HepG2 (cell line): ENCODE results near the gene MOGAT3. TPM values are rescaled to one million over a fixed set of nuclear protein-coding genes. Genes with fewer than 3 reads are reported as not detected.

Experiments
- CENPT ChIP-seq: sonication (generic); formaldehyde crosslinking; IDR thresholded peaks from 2 replicates; pipeline ENCODE4 v1.8.0; 2022; ENCODE audit warnings: low read depth, mild to moderate bottlenecking, moderate library complexity, missing genetic modification reagents
- CREBL2 ChIP-seq: sonication (generic); formaldehyde crosslinking; IDR thresholded peaks from 2 replicates; pipeline ENCODE4 v1.8.1; 2023; ENCODE audit warnings: missing genetic modification reagents, mild to moderate bottlenecking, borderline replicate concordance
- DBP ChIP-seq: sonication (generic); formaldehyde crosslinking; IDR thresholded peaks from 2 replicates; pipeline ENCODE4 v1.4.0; 2020; ENCODE audit warnings: missing genetic modification reagents; ENCODE audit errors: not compliant biosample characterization
- ZNF83 ChIP-seq: sonication (generic); formaldehyde crosslinking; IDR thresholded peaks from 2 replicates; pipeline ENCODE4 v1.4.0; 2020; ENCODE audit warnings: missing genetic modification reagents, mild to moderate bottlenecking, borderline replicate concordance
- polyA plus RNA-seq, 8 experiments: library from polyadenylated mRNA; depleted of rRNA in 3 of 8; stranded (reverse) in 7 of 8; unstranded in 1 of 8; fragments of >200 nt; fragmentation: Illumina TruSeq in 4 of 8; extraction: Trizol in 4 of 8; gene quantifications; 2 replicates each; pipeline versions ENCODE4 v1.2.1 to v1.2.3, GENCODE V29; 2011 to 2016; ENCODE audit warnings: low read depth in 4 of 8, missing spikeins in 1 of 8, mixed read lengths in 1 of 8; ENCODE audit not compliant: insufficient read depth in 1 of 8
- total RNA-seq, 5 experiments: library from RNA; depleted of rRNA; stranded (reverse); fragments of >200 nt; fragmentation: Illumina TruSeq; extraction: Trizol; gene quantifications; 2 replicates each; pipeline ENCODE4 v1.2.3, GENCODE V29; 2016; ENCODE audit warnings: low read depth in 1 of 5
- TF ChIP-seq, protein P1 (sequence below): sonication (generic); formaldehyde crosslinking; IDR thresholded peaks from 2 replicates; pipeline ENCODE4 v1.5.1; 2020; ENCODE audit warnings: mild to moderate bottlenecking, missing genetic modification reagents, moderate library complexity
- TF ChIP-seq, protein P2 (sequence below): IDR thresholded peaks from 2 replicates; pipeline ENCODE4 v1.6.1; 2016
- TF ChIP-seq, protein P3 (sequence below), 2 experiments: fragments of 450-650 bp in 1 of 2; sonication (generic) in 1 of 2; formaldehyde crosslinking in 1 of 2; IDR thresholded peaks; 2 replicates each; pipeline versions ENCODE4 v1.6.1 to v1.8.0; 2016 to 2022; ENCODE audit warnings: antibody characterized with exemption in 1 of 2, mild to moderate bottlenecking in 1 of 2, missing genetic modification reagents in 1 of 2
- TF ChIP-seq, protein P4 (sequence below): sonication (generic); formaldehyde crosslinking; IDR thresholded peaks from 2 replicates; pipeline ENCODE4 v1.5.1; 2020; ENCODE audit warnings: mild to moderate bottlenecking, moderate library complexity, missing genetic modification reagents

The MOGAT3 gene
- total and polyA plus RNA-seq, 2 of the 13 experiments (the other 11 are each of a cell fraction or from before 2014, with no cell fraction given) = 22.5 to 30.5 TPM

- no peak for TF ChIP-seq CREBL2 (CRISPR knock-in tag)
- TF ChIP-seq, protein P1, sequence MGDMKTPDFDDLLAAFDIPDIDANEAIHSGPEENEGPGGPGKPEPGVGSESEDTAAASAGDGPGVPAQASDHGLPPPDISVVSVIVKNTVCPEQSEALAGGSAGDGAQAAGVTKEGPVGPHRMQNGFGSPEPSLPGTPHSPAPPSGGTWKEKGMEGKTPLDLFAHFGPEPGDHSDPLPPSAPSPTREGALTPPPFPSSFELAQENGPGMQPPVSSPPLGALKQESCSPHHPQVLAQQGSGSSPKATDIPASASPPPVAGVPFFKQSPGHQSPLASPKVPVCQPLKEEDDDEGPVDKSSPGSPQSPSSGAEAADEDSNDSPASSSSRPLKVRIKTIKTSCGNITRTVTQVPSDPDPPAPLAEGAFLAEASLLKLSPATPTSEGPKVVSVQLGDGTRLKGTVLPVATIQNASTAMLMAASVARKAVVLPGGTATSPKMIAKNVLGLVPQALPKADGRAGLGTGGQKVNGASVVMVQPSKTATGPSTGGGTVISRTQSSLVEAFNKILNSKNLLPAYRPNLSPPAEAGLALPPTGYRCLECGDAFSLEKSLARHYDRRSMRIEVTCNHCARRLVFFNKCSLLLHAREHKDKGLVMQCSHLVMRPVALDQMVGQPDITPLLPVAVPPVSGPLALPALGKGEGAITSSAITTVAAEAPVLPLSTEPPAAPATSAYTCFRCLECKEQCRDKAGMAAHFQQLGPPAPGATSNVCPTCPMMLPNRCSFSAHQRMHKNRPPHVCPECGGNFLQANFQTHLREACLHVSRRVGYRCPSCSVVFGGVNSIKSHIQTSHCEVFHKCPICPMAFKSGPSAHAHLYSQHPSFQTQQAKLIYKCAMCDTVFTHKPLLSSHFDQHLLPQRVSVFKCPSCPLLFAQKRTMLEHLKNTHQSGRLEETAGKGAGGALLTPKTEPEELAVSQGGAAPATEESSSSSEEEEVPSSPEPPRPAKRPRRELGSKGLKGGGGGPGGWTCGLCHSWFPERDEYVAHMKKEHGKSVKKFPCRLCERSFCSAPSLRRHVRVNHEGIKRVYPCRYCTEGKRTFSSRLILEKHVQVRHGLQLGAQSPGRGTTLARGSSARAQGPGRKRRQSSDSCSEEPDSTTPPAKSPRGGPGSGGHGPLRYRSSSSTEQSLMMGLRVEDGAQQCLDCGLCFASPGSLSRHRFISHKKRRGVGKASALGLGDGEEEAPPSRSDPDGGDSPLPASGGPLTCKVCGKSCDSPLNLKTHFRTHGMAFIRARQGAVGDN (CRISPR knock-in tag) = peak; percentile 77
- no peak for TF ChIP-seq CENPT (CRISPR knock-in tag)
- TF ChIP-seq, protein P2, sequence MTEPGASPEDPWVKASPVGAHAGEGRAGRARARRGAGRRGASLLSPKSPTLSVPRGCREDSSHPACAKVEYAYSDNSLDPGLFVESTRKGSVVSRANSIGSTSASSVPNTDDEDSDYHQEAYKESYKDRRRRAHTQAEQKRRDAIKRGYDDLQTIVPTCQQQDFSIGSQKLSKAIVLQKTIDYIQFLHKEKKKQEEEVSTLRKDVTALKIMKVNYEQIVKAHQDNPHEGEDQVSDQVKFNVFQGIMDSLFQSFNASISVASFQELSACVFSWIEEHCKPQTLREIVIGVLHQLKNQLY (CRISPR knock-in tag) = no peak
- TF ChIP-seq, protein P3, sequence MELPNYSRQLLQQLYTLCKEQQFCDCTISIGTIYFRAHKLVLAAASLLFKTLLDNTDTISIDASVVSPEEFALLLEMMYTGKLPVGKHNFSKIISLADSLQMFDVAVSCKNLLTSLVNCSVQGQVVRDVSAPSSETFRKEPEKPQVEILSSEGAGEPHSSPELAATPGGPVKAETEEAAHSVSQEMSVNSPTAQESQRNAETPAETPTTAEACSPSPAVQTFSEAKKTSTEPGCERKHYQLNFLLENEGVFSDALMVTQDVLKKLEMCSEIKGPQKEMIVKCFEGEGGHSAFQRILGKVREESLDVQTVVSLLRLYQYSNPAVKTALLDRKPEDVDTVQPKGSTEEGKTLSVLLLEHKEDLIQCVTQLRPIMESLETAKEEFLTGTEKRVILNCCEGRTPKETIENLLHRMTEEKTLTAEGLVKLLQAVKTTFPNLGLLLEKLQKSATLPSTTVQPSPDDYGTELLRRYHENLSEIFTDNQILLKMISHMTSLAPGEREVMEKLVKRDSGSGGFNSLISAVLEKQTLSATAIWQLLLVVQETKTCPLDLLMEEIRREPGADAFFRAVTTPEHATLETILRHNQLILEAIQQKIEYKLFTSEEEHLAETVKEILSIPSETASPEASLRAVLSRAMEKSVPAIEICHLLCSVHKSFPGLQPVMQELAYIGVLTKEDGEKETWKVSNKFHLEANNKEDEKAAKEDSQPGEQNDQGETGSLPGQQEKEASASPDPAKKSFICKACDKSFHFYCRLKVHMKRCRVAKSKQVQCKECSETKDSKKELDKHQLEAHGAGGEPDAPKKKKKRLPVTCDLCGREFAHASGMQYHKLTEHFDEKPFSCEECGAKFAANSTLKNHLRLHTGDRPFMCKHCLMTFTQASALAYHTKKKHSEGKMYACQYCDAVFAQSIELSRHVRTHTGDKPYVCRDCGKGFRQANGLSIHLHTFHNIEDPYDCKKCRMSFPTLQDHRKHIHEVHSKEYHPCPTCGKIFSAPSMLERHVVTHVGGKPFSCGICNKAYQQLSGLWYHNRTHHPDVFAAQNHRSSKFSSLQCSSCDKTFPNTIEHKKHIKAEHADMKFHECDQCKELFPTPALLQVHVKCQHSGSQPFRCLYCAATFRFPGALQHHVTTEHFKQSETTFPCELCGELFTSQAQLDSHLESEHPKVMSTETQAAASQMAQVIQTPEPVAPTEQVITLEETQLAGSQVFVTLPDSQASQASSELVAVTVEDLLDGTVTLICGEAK (IDR thresholded peaks at IDR 0.05) = no peak
- TF ChIP-seq, protein P3 (CRISPR knock-in tag; IDR thresholded peaks at IDR 0.05) = no peak
- no peak for TF ChIP-seq ZNF83 (CRISPR knock-in tag)
- TF ChIP-seq, protein P4, sequence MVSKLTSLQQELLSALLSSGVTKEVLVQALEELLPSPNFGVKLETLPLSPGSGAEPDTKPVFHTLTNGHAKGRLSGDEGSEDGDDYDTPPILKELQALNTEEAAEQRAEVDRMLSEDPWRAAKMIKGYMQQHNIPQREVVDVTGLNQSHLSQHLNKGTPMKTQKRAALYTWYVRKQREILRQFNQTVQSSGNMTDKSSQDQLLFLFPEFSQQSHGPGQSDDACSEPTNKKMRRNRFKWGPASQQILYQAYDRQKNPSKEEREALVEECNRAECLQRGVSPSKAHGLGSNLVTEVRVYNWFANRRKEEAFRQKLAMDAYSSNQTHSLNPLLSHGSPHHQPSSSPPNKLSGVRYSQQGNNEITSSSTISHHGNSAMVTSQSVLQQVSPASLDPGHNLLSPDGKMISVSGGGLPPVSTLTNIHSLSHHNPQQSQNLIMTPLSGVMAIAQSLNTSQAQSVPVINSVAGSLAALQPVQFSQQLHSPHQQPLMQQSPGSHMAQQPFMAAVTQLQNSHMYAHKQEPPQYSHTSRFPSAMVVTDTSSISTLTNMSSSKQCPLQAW (CRISPR knock-in tag) = no peak
- no peak for TF ChIP-seq DBP (CRISPR knock-in tag)
These were observed 36.6 kb upstream of the MOGAT3 start, which contains the start of gene CLDN15 (continued) for GRCh38 chr7:101237206-101238067.
